T-helper 22 cell (primary cell): ENCODE data around the gene RPS6KA6.

ENCODE experiments used
- DNase-seq: peaks from one replicate; pipeline ENCODE4 v3.0.0-alpha.2; 2020; ENCODE audit warnings: low read depth

The RPS6KA6 gene

DNA sequence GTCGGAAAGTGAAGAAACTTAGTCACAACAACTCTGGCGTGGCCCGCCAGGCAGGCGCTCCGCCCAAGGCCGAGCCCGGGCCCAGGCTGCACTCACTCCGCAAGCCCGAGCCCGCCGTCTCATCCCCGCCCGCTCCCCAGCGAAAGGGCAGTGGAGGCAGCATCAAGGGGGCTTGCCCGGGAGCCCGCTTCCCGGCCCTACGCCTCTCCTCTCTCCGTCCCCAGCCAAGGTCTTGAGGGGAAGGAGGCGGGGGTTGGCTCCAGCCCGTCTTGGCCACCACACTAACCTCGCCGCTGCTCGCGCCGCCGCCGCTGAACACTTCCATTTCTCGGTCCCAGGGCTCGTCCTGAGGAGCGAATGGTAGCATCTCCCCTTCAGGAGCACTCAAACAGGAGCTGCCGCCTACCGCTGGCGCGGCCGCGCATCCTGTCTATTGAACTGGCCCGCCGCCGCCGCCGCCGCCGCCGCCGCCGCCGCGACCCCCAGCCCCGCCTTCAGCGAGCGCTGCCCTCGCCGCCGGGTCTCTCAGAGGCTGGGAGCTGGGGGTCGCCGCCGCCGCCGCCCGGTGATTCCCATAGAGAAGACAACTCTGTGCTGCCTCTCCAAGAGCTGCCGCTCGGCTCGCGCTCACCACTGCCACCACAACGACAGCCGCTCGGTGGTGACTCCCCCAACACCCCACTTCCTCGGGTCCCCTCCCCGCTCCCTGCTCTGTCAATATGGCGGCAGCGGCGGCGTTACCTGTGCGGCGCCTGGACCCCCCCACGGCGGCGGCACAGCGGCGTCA lies at the start of gene RPS6KA6:
Gene RPS6KA6 (minus strand): TSS at position 667 of the 787 bp plus-strand sequence. CDS start 300 bp downstream, at position 367.
- DNase-seq, result no peak

DNA sequence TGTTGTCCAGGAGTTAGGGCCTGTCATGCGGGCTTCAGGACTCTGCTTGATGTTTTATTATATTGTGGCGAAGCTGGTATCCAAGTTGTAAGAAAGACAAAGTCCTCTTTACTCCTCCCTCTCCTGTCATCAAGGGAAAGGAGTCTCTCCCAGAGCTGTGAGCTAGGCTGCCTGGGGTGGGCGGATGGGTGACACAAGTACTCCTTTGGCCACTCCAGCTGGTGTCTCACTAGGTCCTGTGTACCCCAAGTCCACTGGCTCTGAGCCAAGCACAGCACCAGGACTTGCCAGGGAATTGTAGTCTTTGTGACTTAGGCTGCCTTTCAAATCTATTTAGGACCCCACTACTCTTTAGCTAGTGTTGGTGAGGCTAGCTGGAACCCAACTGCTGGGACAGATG lies 36.7 kb upstream of the RPS6KA6 start:
- DNase-seq, result no peak

DNA sequence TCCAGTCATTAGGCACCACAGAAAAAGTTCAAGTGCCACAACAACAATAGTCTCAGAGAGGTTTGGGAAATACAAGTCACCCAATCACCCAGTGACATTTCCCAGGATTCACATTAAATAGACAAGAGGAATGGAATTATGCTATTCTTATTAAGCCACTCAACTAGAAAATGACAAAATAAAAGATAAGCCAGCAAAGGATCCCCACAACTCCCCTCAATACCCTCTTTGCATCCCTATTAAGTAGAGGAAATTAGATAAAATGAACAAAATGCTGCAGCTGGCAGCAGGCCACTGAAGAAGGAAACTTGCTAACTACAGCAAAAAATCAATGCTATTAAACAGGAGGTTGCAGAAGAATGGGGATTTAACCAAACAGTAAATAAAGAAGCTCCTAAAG lies 35.3 kb upstream of the RPS6KA6 start:
- no peak for DNase-seq

DNA sequence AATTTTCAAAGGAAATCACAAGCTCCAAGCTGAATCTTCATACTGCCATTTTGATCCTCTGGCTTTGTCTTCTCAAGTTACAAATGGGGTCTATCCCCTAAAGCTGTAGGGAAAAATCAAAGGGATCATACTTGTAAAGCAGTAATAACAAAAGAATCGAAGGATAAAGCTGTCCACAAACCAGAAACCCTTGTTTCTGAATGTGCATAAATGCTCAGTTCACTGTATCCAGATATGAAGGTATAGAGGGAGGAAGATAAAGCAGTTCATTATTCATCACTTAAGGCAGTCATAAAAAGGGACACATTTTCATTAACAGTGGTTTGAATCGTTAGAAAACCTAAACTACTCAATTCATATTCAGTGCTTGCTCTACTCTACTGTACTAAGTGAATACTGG lies 33.2 kb upstream of the RPS6KA6 start:
- no peak for DNase-seq

DNA sequence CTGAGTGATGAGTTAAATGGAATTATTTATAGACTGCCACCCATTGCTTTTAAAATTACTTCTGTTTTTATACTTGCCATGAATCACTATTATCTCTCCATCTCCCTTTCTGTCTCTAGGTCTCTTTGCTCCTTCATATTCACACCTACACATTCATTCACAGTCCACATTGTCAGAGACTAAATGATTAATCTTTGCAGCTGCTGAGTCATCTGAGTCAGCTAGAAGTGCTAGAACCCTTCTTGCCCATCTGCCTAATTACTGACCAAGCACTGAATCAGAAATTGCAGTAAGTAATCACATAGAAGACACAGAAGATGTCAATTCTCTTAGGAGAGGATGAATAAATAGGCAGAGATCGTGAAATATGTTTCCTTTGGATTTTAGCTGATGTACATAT lies 31.6 kb upstream of the RPS6KA6 start:
- DNase-seq, result no peak

DNA sequence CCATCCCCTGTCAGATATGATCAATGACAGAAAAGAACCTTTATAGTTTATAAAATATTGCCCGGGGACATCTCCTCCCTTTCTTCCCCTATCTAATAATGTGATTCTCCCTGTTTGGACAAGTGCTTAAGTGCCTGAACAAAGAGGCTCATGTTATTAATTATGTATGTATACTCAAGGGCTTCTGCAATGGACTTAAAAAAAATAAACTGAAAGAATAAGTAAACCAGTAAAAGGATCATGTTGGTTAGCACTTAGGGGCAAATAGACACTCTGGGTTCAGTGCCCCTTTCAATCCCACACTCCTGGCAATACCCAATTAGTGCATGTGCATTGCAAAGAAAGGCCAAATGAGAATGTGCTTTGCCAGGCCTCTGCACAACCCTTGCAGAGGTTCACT lies 30.7 kb upstream of the RPS6KA6 start:
- DNase-seq, result no peak

DNA sequence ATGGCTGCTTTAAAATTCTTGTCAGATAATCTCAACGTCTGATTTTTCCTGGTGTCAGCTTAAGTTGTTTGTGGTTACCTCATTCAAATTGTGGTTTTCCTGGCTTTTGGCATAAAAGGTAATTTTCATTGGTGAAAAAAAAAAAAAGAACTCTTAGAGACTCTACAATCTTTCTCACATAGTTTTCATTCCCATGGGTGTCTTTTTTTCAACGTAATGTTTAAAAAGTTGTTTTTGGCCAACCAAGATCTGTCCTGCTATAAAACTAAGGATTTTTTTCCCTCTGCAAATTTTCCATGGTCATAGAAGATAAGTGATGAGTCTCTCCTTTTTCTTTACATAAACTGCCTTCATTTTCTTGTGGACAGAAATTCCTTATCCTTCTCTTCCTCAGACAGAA lies 28.9 kb upstream of the RPS6KA6 start:
- no peak for DNase-seq

DNA sequence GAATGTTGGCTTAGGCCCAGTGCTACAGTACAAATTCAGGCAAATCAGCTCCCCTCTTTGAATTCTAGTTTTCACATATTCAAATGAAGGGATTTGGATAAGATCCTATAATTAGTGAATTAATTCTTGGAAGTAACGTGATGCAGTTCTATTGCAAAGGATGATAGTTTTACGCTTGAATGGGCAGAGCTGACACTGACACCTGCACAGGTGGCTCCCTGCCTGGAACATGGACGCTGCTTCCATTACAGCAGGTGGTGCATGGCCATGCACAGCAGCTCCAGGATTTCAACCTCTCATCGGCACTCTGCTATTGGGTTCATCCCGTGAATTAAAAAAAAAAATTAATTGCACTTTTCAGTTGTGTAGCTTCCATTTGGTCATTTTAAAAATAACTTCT lies 28.4 kb upstream of the RPS6KA6 start:
- no peak for DNase-seq

DNA sequence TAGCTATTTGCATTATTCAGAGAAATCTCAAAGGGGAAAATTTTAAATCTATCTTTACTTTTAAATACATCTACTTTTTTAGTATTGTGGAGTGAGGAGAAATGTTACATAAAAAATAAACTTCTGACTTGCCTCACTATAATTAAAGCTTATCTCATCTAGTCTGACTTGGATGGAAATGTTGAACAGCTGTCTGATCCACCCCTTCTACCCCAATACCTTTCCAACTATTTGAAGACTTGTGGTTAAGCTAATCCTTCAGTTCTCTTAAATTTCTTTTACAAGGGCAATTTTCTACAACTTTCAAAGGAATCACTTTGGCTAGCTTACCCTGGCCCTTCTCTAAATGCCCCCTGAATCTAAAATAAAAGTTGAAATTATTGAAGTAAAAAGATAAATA lies 17.3 kb upstream of the RPS6KA6 start:
- DNase-seq, result no peak

DNA sequence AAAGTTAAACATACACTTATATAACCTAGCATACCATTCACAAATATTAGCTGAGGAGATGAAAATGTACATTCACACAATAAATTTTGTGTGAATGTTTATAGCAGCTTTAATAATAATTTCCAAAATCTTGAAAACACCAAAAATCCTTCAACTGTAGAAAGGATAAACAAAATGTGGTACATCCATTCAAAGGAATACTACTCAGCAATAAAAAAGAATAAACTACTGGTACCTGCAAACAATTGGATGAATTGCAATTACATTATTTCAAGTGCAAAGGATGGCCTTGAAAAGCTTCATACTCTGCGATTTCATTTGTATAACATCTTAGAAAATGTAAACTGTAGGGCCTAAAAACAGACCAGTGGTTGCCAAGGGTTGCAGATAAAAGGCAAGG lies 11.7 kb upstream of the RPS6KA6 start:
- DNase-seq, result no peak

DNA sequence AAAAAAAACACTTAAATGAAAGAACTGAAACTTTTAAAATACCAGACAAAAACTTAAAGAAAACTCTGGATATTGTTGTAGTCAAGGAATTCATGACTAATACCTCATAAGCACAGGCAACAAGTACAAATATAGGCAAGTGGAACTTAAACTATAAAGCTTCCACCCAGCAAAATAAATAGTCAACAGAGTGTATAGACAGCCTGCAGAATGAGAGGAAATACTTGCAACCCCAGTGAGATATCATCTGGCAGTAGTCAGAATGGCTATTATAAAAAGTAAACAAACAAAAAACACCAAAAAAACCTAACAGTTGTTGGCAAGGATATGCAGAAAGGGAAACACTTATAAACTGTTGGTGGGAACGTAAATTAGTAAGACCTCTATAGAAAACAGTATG lies 9.6 kb upstream of the RPS6KA6 start:
- DNase-seq, result no peak

DNA sequence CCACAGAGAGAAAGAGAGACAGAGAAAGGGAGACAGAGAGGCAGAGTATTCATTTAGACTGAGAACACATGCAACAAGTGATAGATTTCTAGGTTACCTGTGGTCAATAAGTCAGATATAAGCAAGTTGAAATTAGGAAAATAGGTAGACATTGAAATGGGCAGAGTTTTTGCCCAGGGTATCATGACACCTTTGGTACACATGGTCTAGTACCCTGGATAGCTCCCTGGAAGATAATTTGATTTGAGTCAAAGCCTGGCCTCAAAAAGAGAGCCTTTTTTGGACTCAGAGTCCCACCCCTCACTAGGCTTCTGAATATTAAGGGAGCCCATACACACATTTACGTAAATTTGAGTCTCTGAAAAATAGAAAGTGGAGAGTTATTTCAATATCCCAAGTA lies 4.0 kb upstream of the RPS6KA6 start:
- DNase-seq, result no peak

DNA sequence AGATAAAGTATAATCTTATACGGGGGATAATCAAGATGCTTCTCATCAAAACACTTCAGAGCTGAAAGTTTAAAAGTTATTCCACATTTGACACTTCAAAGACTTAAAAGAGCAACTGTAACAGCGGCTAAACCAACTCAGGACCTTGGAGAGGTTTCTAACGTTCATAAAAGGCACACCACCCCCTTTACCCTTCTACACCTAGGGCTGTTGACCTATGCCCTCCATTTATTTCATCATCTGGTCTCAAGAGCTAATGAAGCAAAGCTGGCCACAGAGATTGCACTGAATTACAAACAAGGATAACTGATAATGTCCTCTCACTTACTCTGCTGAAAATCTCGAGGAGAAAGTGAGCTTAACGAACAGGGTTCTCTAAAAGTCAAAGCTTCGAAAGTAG lies 1.1 kb upstream of the RPS6KA6 start:
- DNase-seq, result no peak

DNA sequence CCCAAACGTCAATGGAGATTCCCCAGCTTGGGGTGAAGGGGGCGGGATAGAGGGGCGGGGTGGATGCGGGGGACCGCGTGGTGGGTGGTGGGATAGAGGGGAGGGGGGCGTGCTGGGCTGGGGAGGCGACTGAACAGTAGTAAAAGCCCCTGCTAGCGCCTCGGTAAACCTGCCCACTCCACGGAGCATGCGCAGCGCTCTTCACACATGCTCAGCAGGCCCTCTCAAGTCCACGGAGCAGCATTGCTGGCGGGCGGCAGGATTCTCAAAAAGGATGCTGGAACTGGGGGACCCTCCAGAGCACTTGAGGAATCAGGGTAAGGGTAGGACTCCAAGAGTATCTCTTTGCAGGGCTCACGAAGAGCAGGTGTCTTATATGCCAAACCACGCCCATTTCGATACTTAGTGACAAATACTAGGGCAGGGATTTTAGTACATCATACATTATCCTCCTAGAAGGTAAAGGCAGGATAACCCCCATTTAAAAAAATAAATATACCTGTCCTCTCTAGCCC lies 378 bp upstream of the RPS6KA6 start:
- no peak for DNase-seq

DNA sequence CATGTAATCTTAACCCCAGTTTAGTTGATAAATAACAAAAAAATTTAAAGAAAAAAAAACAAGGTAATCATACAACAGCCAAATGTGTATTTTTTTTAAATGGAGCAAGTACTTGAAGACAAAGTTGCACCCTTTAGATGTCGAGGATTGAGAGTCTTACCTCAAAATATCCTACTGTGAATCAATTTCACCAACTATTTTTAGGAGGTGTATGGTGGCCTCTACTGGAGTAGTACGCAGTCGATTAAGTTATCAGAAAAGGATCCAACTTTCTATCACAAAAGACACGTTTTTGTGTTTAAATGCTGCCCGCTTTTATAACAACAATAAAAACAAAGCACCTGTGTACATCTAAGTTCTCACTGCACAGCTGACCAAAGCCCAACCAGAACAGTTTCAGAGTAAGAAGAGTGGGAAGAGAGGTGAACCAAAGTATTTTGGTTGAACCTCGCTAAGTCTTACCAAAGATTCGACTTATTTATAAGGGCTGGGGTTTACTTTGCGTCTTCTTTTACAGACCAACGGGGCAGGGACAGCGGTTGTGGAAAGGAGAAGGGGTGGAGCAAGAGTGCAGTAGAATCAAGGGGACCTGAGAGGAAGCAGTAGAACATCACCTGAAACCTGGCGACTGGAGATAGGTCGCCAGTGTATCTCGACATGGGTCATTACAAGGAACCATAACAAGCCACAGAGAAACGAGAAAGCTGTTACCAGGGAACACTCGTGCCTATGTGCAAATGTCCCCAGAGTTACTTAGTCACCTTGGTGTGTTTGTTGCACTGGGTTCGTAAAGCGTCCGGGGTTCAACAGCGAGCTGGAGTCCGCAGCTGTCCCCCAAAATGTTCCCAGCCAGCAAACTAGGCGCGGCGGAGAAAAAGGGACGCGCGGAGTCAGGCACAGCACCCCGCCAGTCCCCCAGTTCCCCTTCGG lies 1.1 kb downstream of the RPS6KA6 start:
- DNase-seq, result no peak

DNA sequence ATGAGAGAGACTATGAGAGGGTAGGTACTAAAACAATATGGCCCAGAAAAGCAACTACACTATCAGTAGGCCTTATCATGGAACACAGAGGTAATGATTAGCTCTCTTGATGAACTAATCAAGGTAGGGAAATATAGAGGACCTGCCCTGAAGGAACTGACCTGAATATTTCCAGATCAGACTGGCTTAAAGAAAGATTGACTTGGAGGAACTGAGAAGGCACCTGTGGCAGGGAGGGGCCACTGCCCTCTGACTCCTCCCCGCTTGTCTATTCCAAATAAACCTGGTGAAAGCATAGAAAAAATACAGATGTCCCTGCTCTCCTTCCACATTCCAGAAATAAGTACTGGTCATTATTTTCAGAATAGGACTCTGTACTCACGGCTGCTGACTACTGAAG lies 5.5 kb downstream of the RPS6KA6 start:
- no peak for DNase-seq

DNA sequence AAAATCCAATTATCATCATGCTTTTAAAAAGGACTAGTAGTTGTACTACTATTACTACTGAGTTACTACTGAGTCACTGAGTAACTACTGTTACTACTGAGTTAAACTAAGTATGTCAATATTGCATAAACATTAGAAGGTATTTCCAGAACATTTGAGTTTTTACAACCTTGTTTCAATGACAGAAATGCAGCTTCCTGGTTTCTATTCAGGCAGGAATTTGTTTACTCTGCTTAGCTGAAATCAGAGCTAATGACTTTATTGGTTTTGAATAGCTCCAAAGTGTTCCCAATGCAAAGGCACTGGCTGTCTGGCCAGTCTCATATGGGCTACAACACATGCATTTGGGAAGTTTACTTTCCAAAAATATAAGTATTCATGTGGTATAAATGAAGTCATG lies 12.0 kb downstream of the RPS6KA6 start:
- no peak for DNase-seq

DNA sequence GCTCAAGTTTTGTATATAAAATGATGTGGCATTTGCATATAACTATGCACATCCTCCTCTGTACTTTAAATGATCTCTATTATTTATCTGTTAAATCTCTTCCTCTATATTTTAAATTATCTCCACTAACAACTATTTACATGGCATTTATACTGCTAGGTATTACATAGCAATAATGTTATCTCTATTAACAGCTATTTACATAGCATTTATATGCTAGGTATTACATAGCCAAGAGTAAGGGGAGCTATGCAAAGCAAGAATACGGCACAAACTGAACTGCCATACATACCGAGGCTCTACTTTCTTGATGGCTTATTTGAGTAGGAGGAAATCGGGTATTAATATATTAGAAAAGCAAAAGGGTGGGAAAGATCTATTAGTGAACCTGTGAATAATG lies 12.7 kb downstream of the RPS6KA6 start:
- no peak for DNase-seq

DNA sequence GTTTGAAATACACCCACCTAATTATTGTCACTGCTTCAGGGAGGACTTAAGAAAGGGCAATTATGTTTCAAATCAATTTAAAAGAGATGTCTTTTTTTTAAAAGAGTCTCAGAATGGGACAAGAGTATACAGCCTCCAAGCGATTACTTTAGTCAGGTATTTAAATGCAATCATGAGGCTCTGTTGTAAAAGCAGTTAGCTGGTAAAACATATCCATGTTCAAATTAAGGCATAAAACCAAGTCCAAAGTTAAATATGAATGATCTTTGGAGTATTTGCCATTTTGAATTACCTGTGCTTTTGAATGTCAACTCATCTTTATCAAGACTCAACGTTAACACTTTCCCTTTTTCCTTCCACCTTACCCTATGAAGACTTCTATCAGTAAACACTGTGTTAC lies 13.7 kb downstream of the RPS6KA6 start:
- DNase-seq, result no peak

DNA sequence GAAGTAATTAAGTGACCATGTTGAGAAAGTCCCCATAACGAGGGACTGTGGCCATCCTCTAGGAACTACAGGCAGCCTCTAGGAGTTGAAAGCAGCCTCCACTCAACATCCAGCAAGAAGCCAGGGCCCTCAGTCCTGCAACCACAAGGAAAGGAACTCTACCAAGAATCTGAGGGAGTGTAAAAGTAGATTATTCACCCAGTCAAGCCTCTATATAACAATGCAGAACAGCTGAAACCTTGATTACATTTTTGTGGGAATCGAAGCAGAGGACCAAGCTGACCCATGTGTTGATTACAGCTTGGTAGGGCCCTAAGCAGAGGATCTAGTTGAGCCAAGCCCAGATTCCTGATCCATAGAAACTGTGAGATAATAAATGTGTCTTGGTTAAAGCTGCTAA lies 17.1 kb downstream of the RPS6KA6 start:
- no peak for DNase-seq

DNA sequence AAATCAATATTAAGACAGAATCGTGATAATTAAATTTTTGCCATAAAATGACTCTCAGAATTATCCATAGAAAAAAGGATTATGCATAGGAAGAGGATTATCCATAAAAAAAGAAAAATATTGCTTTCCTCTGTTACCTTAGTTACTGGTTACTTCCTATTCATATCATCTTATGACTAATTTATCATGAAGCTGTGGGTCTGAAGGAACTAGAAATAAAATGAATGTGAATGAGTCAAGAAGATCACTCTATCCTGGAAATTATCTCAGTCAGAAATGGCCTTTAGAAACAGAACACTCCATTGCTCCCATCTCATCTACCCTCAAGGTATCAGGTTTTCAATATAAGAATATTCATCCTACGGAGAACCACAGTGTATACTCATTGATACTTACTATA lies 19.4 kb downstream of the RPS6KA6 start:
- no peak for DNase-seq

DNA sequence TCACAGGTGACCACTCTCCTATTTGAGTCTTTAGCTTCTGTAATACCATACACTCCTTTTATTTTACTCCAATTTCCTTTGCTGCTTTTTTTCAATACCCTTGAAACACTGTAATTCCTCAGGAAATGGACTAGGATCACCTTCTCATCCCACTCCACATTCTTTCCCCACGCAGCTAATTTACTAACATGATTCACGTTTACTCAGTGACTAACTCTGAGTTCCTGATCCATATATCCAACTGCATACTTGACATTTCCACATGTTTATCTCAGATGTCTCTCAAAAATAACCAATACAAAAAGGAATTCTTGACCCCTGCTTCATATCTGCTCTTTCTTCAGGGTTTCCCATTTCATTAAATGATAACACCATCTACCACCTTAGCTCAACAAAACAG lies 19.9 kb downstream of the RPS6KA6 start:
- DNase-seq, result no peak

DNA sequence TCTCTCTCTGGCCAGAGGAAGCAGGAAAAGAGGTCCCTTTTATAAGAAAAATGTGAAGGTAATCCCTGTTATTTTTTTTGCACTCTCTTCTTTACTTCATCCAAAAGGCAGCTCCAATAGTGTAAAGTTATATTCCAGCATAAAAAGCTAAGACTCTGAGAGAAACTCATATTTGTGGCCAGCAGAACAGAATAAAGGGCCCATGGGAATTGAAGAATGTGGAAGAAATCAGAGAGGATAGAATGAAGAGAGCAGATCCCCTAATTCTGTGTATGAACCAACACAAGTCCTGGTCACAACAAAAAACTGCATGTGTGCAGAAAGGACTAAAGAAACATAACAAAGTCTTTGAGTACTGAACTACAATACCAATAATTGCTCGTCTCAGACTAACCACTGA lies 22.3 kb downstream of the RPS6KA6 start:
- no peak for DNase-seq
